ENCODE measurements around the gene MYOF.

The MYOF gene

GRCh38 chr10:93336678-93337077, 145.5 kb downstream of the MYOF start:
- no peak for TF ChIP-seq CTCF (IDR thresholded peaks at IDR 0.05; ENCODE audit: extremely low read depth, missing control alignments)
- DNase-seq (ENCODE audit: low spot score) = no peak

- DNase-seq (ENCODE audit: low spot score) = no peak
- no peak for TF ChIP-seq CTCF (IDR thresholded peaks at IDR 0.05; ENCODE audit: extremely low read depth, missing control alignments)
Measured at GRCh38 chr10:93336110-93336509, 146.0 kb downstream of the MYOF start.

GRCh38 chr10:93334901-93335327, 147.2 kb downstream of the MYOF start:
- no peak for TF ChIP-seq CTCF (IDR thresholded peaks at IDR 0.05; ENCODE audit: extremely low read depth, missing control alignments)
- DNase-seq (ENCODE audit: low spot score) = no peak

- no peak for TF ChIP-seq CTCF (IDR thresholded peaks at IDR 0.05; ENCODE audit: extremely low read depth, missing control alignments)
Measured at GRCh38 chr10:93334181-93334580, 148.0 kb downstream of the MYOF start.

GRCh38 chr10:93333278-93333978, 148.7 kb downstream of the MYOF start:
- no peak for DNase-seq (ENCODE audit: low spot score)
- TF ChIP-seq CTCF (IDR thresholded peaks at IDR 0.05; ENCODE audit: extremely low read depth, missing control alignments) = no peak

More at GRCh38 chr10:93334181-93334580, 148.0 kb downstream of the MYOF start:
- DNase-seq (ENCODE audit: low spot score) = no peak

- DNase-seq (ENCODE audit: low spot score) = no peak
- no peak for TF ChIP-seq CTCF (IDR thresholded peaks at IDR 0.05; ENCODE audit: extremely low read depth, missing control alignments)
Measured at GRCh38 chr10:93330824-93331223, 151.3 kb downstream of the MYOF start.

- no peak for TF ChIP-seq CTCF (IDR thresholded peaks at IDR 0.05; ENCODE audit: extremely low read depth, missing control alignments)
- no peak for DNase-seq (ENCODE audit: low spot score)
Measured at GRCh38 chr10:93319896-93320295, 162.2 kb downstream of the MYOF start.

Measured in GM20000 (cell line).